Measurements from ENCODE around the gene UTP4.

DNA sequence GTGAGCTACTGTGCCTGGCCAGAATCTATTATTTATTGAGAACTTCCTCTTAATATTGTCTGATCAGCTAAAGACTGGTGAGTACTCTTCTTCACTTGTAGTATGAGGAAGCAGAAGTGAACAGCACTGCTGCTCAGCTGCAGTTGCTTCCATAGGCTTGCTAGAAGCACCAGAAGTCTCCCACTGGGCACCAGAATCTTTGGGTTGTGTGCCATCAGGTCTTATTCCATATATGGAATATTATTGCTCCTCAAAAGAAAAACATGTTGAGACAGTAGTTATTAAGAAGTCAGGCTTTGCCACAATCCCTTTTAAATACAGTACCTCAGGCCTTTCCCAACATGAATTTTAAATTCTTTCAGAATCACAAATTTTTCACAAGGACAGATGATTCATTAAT, 71.7 kb downstream of the UTP4 start:
- TF ChIP-seq, protein P1, sequence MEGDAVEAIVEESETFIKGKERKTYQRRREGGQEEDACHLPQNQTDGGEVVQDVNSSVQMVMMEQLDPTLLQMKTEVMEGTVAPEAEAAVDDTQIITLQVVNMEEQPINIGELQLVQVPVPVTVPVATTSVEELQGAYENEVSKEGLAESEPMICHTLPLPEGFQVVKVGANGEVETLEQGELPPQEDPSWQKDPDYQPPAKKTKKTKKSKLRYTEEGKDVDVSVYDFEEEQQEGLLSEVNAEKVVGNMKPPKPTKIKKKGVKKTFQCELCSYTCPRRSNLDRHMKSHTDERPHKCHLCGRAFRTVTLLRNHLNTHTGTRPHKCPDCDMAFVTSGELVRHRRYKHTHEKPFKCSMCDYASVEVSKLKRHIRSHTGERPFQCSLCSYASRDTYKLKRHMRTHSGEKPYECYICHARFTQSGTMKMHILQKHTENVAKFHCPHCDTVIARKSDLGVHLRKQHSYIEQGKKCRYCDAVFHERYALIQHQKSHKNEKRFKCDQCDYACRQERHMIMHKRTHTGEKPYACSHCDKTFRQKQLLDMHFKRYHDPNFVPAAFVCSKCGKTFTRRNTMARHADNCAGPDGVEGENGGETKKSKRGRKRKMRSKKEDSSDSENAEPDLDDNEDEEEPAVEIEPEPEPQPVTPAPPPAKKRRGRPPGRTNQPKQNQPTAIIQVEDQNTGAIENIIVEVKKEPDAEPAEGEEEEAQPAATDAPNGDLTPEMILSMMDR (IDR thresholded peaks at IDR 0.05; ENCODE audit: extremely low read depth in 1 of 2, insufficient read depth in 1 of 2, low read depth in 1 of 2, low read length in 2 of 2) = no peak
- TF ChIP-seq POLR2A (IDR thresholded peaks at IDR 0.05; ENCODE audit: low read depth, low read length) (no peak), FOS (IDR thresholded peaks at IDR 0.05; ENCODE audit: borderline replicate concordance, insufficient read depth, low read length) (no peak), POLR2AphosphoS5 (IDR thresholded peaks at IDR 0.05; ENCODE audit: insufficient read depth, low read depth, low read length) (no peak), EZH2 (IDR thresholded peaks at IDR 0.05; ENCODE audit: borderline replicate concordance, low read depth, low read length, severe bottlenecking) (no peak), JUN (IDR thresholded peaks at IDR 0.05; ENCODE audit: borderline replicate concordance, insufficient read depth, insufficient read length, low read depth) (no peak)

Data from endothelial cell of umbilical vein (primary cell).